ENCODE data around the gene FAM200A. TPM values are rescaled to one million over a fixed set of nuclear protein-coding genes. Genes with fewer than 3 reads are reported as not detected.
"Not testable (repeated sequence)": the region's sequence is repeated elsewhere in the genome, so short reads cannot be mapped to it uniquely, and the experiment has no call there.

The FAM200A gene
- total and polyA plus RNA-seq, 4 donors = 1.0 to 4.6 (median 2.1) TPM

DNA sequence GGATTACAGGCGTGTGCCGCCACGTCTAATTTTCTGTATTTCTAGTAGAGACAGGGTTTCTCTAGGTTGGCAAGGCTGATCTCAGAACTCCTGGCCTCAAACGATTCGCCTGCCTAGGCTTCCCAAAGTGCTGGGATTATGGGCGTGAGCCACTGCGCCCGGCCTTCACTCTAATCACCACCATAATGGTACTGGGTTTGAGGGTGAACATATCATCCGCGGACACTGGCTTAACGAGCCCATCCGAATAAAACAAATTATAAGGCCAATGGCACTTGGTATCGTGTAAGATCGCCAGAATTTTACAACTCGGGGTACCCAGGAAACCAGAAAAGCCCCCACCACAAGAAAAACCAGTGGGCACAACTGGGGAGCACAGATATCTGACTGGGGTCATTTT lies 580 bp downstream of the FAM200A start (continued):
- TF ChIP-seq GABPA (IDR thresholded peaks at IDR 0.05 in 1 of 2, conservative IDR thresholded peaks at IDR 0.05 in 1 of 2) = no peak

DNA sequence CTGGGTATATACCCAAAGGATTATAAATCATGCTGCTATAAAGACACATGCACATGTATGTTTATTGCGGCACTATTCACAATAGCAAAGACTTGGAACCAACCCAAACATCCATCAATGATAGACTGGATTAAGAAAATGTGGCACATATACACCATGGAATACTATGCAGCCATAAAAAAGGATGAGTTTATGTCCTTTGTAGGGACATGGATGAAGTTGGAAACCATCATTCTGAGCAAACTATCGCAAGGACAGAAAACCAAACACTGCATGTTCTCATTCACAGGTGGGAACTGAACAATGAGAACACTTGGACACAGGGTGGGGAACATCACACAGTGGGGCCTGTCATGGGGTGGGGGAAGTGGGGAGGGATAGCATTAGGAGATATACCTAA lies 2.4 kb downstream of the FAM200A start:
- H3K9ac ChIP-seq (ENCODE audit: low read depth in 1 of 2, low read length in 2 of 2); H3K4me3 ChIP-seq (ENCODE audit: low read depth in 1 of 3, low read length in 3 of 3); H3K9me3 ChIP-seq (ENCODE audit: control insufficient read depth in 4 of 4, low read length in 3 of 4); H3K27me3 ChIP-seq (ENCODE audit: control insufficient read depth in 4 of 4, insufficient read depth in 4 of 4, low read length in 3 of 4); H3K27ac ChIP-seq (ENCODE audit: low read depth in 1 of 2, low read length in 2 of 2); DNase-seq (ENCODE audit: low spot score): not testable (repeated sequence)
- WGBS = 100% methylated on average over 1 of the region's 2 CpGs
- H3K4me1 ChIP-seq (ENCODE audit: control insufficient read depth in 4 of 4, insufficient read depth in 4 of 4, low read length in 3 of 4) = peaks cover 0 to 16% (median 12%) of the 10 kb centered on the region in 4 donors
- H3K36me3 ChIP-seq (ENCODE audit: control insufficient read depth in 4 of 4, insufficient read depth in 3 of 4, low read depth in 1 of 4, low read length in 3 of 4) = peaks cover 0 to 17% (median 14%) of the 10 kb centered on the region in 4 donors

DNA sequence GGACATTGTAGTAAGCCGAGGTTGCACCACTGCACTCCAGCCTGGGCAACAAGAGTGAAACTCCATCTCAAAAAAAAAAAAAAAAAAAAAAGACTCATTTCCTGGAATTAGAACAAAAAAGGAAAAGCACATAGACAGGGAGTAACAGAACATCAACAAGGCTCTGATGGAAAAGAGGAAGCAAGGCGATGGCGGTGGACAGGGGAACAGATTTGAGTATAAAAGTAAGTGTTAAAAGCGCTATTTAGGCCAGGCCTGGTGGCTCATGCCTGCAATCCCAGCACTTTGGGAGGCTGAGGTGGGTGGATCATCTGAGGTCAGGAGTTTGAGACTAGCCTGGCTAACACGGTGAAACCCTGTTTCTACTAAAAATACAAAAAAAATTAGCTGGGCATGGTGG lies 6.6 kb downstream of the FAM200A start:
- H3K9ac ChIP-seq (ENCODE audit: low read depth in 1 of 2, low read length in 2 of 2); DNase-seq (ENCODE audit: low spot score); H3K4me1 ChIP-seq (ENCODE audit: control insufficient read depth in 4 of 4, insufficient read depth in 4 of 4, low read length in 3 of 4); H3K27ac ChIP-seq (ENCODE audit: low read depth in 1 of 2, low read length in 2 of 2); H3K4me3 ChIP-seq (ENCODE audit: low read depth in 1 of 3, low read length in 3 of 3); H3K27me3 ChIP-seq (ENCODE audit: control insufficient read depth in 4 of 4, insufficient read depth in 4 of 4, low read length in 3 of 4): not testable (repeated sequence)
- WGBS = 95% methylated on average over 5 of the region's 5 CpGs
- Histone ChIP-seq H3K36me3 (ENCODE audit: control insufficient read depth in 4 of 4, insufficient read depth in 3 of 4, low read depth in 1 of 4, low read length in 3 of 4) (peaks cover 3 to 17% (median 14%) of the 10 kb centered on the region in 4 donors), H3K9me3 (ENCODE audit: control insufficient read depth in 4 of 4, low read length in 3 of 4) (peaks cover 12 to 25% (median 19%) of the 10 kb centered on the region in 4 donors)

DNA sequence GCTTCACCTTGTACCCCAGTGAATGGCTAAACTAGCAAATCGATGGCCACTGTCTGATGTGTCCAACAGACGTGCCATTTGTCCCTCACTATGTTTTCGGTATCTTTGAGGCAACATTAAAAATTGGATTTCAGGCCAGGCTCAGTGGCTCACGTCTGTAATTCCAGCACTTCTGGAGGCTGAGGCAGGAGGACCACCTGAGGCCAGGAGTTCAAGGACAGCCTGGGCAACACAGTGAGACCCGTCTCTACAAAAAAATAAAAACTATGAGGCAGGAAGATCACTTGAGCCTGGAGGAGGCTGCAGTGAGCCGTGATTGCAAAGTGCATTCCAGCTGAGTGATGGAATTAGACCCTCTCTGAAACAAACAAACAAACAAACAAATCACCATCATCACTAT lies 8.0 kb downstream of the FAM200A start:
- Histone ChIP-seq H3K4me3 (ENCODE audit: low read depth in 1 of 3, low read length in 3 of 3) (peak overlapping the region in 1 of 3 donors; percentile 16), H3K4me1 (ENCODE audit: control insufficient read depth in 4 of 4, insufficient read depth in 4 of 4, low read length in 3 of 4) (no peaks in the 10 kb centered on the region), H3K27ac (ENCODE audit: low read depth in 1 of 2, low read length in 2 of 2) (no peak overlapping the region), H3K9ac (ENCODE audit: low read depth in 1 of 2, low read length in 2 of 2) (no peak overlapping the region), H3K9me3 (ENCODE audit: control insufficient read depth in 4 of 4, low read length in 3 of 4) (peaks cover 19 to 27% (median 25%) of the 10 kb centered on the region in 4 donors), H3K36me3 (ENCODE audit: control insufficient read depth in 4 of 4, insufficient read depth in 3 of 4, low read depth in 1 of 4, low read length in 3 of 4) (peaks cover 3 to 17% (median 14%) of the 10 kb centered on the region in 4 donors), H3K27me3 (ENCODE audit: control insufficient read depth in 4 of 4, insufficient read depth in 4 of 4, low read length in 3 of 4) (no peaks in the 10 kb centered on the region)
- TF ChIP-seq, protein P1, sequence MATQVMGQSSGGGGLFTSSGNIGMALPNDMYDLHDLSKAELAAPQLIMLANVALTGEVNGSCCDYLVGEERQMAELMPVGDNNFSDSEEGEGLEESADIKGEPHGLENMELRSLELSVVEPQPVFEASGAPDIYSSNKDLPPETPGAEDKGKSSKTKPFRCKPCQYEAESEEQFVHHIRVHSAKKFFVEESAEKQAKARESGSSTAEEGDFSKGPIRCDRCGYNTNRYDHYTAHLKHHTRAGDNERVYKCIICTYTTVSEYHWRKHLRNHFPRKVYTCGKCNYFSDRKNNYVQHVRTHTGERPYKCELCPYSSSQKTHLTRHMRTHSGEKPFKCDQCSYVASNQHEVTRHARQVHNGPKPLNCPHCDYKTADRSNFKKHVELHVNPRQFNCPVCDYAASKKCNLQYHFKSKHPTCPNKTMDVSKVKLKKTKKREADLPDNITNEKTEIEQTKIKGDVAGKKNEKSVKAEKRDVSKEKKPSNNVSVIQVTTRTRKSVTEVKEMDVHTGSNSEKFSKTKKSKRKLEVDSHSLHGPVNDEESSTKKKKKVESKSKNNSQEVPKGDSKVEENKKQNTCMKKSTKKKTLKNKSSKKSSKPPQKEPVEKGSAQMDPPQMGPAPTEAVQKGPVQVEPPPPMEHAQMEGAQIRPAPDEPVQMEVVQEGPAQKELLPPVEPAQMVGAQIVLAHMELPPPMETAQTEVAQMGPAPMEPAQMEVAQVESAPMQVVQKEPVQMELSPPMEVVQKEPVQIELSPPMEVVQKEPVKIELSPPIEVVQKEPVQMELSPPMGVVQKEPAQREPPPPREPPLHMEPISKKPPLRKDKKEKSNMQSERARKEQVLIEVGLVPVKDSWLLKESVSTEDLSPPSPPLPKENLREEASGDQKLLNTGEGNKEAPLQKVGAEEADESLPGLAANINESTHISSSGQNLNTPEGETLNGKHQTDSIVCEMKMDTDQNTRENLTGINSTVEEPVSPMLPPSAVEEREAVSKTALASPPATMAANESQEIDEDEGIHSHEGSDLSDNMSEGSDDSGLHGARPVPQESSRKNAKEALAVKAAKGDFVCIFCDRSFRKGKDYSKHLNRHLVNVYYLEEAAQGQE (IDR thresholded peaks at IDR 0.05) = no peak
- TF ChIP-seq NR2F2 (IDR thresholded peaks at IDR 0.05) (no peak), GABPA (IDR thresholded peaks at IDR 0.05 in 1 of 2, conservative IDR thresholded peaks at IDR 0.05 in 1 of 2) (no peak), RXRA (IDR thresholded peaks at IDR 0.05) (no peak), FOXA2 (IDR thresholded peaks at IDR 0.05) (no peak), EGR1 (IDR thresholded peaks at IDR 0.05; ENCODE audit: low read depth in 2 of 2) (no peak), FOXA1 (IDR thresholded peaks at IDR 0.05) (no peak), YY1 (IDR thresholded peaks at IDR 0.05) (no peak), SP1 (IDR thresholded peaks at IDR 0.05) (no peak), TAF1 (conservative IDR thresholded peaks at IDR 0.05) (no peak), JUND (IDR thresholded peaks at IDR 0.05) (no peak), RAD21 (IDR thresholded peaks at IDR 0.05) (no peak), HNF4A (conservative IDR thresholded peaks at IDR 0.05) (no peak)
- TF ChIP-seq, protein P2, sequence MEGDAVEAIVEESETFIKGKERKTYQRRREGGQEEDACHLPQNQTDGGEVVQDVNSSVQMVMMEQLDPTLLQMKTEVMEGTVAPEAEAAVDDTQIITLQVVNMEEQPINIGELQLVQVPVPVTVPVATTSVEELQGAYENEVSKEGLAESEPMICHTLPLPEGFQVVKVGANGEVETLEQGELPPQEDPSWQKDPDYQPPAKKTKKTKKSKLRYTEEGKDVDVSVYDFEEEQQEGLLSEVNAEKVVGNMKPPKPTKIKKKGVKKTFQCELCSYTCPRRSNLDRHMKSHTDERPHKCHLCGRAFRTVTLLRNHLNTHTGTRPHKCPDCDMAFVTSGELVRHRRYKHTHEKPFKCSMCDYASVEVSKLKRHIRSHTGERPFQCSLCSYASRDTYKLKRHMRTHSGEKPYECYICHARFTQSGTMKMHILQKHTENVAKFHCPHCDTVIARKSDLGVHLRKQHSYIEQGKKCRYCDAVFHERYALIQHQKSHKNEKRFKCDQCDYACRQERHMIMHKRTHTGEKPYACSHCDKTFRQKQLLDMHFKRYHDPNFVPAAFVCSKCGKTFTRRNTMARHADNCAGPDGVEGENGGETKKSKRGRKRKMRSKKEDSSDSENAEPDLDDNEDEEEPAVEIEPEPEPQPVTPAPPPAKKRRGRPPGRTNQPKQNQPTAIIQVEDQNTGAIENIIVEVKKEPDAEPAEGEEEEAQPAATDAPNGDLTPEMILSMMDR (IDR thresholded peaks at IDR 0.05; ENCODE audit: low read depth, low read length, missing input control) = no peak
- TF ChIP-seq, protein P3, sequence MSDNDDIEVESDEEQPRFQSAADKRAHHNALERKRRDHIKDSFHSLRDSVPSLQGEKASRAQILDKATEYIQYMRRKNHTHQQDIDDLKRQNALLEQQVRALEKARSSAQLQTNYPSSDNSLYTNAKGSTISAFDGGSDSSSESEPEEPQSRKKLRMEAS (IDR thresholded peaks at IDR 0.05) = no peak
- TF ChIP-seq, protein P4, sequence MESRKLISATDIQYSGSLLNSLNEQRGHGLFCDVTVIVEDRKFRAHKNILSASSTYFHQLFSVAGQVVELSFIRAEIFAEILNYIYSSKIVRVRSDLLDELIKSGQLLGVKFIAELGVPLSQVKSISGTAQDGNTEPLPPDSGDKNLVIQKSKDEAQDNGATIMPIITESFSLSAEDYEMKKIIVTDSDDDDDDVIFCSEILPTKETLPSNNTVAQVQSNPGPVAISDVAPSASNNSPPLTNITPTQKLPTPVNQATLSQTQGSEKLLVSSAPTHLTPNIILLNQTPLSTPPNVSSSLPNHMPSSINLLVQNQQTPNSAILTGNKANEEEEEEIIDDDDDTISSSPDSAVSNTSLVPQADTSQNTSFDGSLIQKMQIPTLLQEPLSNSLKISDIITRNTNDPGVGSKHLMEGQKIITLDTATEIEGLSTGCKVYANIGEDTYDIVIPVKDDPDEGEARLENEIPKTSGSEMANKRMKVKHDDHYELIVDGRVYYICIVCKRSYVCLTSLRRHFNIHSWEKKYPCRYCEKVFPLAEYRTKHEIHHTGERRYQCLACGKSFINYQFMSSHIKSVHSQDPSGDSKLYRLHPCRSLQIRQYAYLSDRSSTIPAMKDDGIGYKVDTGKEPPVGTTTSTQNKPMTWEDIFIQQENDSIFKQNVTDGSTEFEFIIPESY (IDR thresholded peaks at IDR 0.05) = no peak
- no peak for DNase-seq (ENCODE audit: low spot score)
- WGBS = 97% methylated on average over 6 of the region's 6 CpGs

All from liver (tissue), 9 donors.